Stimulated activated CD8-positive, alpha-beta memory T cell treated with anti-CD3 and anti-CD28 coated beads, Interleukin-15, amount 100 ng/mL, for 1 hour (primary cell): ENCODE results near the gene PAIP2.
"Not testable (repeated sequence)": the region's sequence is repeated elsewhere in the genome, so short reads cannot be mapped to it uniquely, and the experiment has no call there.

Experiments used
- DNase-seq: peaks from one replicate; pipeline ENCODE4 v3.0.0-alpha.2; 2020; ENCODE audit warnings: low read depth

Gene PAIP2

GRCh38 chr5:139341689-139342422, at the start of gene PAIP2:
PAIP2 (plus strand) TSS chr5:139341854; CDS start chr5:139363785, 21,931 bp downstream.
- peak; percentile 93 for DNase-seq

DNA sequence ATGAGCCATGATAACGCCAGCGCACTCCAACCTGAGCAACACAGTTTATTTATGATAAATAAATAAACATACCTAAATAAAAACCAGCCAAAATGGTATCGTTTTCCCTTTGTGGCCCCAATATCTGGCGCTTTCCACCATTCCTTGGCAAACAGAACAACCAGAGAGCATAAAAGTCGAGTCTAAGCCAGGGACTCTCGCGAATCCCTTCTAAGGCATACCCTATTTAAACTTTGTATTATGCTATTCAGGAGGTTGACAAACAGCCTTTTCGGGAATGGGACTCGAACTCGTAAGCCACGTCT, 48.5 kb upstream of the PAIP2 start:
- DNase-seq, result no peak

DNA sequence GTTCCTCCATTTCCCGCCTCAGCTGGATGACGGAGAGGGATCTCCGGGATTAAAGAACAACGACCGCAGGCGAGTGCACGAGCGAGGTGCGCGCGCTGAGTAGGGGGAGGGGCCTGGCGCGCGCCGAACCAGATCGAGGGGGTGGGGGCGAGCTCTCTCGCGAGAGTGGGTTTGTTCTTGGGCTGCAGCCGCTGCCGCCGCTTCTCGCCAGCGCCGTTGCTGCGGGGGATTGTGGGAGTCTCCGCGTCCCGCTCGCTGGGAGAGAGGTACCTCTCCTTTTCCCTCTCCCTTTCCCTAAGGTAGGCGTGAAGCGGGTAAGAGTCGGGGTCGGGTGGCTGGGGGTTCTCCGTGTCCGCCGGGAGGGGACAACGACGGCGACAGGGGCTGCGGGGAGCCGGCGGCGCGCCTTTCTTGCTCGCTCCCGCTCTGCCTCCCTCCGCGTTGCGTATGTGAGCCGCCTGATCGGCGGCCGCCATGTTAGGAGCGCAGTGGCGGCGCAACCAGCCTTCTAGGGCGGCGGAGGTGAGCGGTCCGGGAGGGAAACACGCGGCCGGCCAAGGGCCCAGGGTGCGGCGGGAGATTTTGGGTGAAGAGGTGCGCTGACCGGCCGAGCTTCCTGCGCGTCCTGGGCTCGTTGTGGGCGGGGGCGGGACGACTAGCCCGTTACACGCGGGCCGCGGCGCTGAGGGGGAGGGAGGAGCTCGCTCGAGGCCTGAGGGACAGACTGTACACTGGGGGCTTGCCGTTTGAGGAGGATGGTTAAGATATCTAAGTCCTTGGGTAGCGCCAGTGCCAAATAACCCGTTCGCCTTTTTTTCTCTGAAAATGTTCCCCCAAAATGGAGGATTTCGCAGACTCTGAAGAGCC, 47.9 kb upstream of the PAIP2 start, which contains the start of gene MATR3:
MATR3 (plus strand) TSS at position 234 of the 867 bp plus-strand sequence. CDS start 13,676 bp downstream, outside the sequence.
- DNase-seq, result peak; percentile 88

DNA sequence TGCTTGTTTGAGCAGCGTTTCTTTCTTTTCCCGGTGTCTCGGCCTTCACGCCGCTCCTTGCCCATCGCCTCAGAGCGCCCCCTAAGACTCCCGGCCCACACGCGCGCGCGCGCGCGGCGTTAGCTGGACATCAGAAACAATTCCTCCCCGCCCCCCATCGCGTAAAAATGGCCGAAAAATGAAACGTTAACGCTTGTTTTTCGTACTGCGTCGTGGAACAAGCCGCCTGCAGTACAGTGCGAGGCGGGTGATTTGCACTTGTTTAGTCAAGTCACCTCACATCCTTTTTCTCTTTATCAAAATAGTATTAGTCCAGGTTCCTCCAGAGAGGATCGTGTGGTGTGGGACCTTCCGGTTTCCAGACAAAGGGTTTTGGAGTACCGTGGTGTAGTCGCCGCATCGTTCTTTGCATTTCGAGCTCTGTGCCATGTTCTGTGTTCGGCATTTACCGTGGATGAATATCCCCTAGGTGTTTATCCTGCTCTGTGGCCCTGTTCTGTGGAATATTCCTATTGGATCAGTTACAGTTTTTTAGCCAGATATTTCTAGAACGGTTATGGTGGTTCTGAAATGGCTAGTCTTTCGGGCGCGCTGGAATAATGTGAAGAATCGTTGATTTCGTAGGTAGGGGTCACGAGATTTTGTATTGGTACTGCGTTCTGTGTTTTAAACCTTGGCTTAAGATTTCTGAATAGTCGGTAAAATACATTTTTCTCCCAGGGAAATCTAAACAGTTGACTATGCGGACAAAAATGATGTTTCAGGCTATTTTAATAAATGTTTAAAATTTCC, 47.1 kb upstream of the PAIP2 start:
- DNase-seq, result peak; percentile 35

DNA sequence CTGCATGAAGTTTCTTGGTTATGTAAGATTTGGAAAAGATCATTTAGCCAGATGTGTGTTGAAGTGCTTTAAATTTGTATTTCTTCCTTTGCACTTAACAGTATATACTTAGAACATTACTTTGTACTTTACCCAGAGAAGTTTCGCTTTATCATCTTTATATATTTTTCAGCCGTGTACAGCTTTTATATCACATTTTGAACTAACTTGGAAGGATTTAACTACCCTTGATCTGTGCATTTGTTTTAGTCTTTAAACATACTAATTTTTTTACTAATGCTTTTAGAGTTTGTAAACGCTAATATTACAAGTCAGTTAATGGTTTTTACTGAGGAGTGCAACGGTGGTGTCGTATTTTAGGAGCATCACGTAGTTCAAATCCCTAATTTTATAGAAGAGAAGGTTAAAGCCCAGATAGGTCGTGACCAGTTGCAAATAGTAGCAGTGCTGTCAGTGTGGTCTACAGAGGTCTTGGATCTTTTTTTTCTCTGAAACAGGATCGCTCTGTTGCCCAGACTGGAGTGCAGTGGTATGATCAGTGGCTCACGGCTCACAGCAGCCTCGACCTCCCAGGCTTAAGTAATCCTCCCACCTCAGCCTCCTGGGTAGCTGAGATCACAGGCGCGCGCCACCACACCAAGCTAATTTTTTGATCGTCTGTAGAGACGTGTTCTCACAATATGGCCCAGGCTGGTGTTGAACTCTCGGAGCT, 46.2 kb upstream of the PAIP2 start:
- no peak for DNase-seq

GRCh38 chr5:139296198-139296597, 45.5 kb upstream of the PAIP2 start:
- DNase-seq, result no peak

DNA sequence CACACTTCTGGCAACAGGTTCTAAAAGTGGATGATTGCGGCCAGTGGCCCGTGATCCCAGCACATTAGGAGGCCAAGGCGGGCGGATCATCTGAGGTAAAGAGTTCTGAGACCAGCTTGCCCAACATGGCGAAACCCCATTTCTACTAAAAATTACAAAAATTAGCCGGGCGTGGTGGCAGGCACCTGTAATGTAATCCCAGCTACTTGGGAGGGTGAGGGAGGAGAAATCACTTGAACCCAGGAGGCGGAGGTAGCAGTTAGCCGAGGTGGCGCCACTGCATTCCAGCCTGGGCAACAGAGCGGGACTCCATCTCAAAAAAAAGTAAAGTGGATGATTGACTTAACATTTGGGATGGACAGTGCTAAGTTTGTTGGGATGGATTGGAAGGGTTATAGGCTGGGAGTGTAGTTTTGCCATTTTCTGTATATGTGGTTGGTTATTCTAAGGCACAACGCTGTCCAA, 44.8 kb upstream of the PAIP2 start:
- DNase-seq, result no peak

GRCh38 chr5:139297439-139298133, 44.1 kb upstream of the PAIP2 start:
- DNase-seq, result no peak

- DNase-seq, result no peak
These were observed 43.4 kb upstream of the PAIP2 start for GRCh38 chr5:139298242-139298641.

- no peak for DNase-seq
These were observed 42.2 kb upstream of the PAIP2 start for GRCh38 chr5:139299486-139299885.

DNA sequence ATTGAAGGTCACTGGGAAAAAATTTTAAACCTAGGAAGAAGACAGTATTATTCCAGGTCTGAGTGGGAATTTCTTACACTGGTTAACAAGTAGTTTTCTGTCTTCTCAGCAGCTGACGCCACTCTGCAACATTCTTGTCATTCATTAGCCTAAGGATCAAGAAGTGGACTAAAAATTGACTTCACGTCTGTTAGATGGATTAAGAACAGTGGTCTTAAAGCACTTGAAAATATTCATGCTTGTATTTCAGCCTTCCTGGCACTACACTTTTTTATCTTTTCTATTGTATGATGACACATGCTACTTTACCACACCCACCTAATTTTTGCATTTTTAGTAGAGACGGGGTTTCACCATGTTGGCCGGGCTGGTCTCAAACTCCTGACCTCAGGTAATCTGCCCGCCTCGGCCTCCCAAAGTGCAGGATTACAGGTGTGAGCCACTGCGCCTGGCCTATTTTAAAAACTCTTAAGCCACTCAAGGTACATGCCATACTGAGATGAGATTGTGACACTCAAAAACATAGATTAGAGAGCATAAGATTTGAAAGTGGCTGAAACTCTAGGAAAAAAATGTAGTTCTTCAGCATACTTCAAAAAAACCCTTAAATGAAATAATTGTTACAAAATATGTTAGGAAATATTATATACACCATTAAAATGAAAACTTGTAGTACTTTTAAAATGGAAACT, 39.7 kb upstream of the PAIP2 start:
- no peak for DNase-seq

- no peak for DNase-seq
These were observed 37.0 kb upstream of the PAIP2 start for GRCh38 chr5:139304391-139305324.

DNA sequence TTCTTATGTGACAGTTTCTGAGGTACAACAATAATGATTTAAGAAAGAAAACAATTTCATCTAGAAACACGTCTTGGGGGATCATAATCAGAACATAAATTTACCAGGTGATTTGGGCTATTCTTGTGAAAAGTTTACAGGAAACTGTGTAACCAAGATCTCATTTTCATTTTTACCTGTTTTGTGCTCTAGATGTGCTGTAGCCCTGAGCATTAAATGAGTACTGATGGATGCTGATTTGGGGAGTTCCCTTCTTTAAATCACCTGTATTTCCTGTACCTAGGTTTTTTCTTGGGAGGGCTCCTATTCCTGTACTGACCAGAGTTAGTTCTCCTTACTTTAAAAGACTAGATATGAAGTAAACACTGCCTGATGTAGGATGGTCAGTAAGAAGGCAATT, 35.5 kb upstream of the PAIP2 start:
- DNase-seq, result no peak

DNA sequence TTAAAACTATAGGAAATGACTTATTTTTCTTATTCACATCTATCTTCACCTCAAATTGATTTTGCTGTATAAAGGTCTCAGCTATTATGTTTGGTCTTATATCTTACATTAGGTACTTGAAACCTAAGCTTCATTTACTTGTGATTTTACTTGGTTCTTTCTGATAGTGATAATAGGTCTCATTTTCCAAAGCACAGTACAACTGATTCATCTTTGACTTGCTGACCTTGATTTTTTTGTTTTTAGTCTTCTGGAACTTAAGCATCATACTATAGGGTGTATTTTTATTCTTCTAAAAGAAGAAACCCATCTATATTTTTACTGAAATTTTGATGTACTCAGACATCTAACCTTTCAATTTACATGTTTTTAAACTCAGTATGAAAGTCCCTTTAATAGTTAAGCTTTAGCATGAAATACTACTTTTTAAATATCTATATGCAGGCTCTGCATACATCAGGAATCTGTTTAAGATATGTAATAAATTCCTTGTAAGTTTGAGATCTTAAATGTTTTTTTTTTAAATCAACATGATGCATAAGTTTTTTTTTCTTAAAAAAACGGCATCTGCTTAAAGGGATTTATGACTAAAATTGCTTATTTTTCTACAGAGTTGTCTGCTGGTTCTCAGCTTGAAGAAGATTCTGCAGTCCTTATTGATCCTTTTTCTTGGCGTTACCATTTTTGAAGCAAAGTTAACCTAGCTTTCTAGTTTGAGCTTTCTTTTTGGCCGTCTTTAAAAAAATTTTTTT, 34.9 kb upstream of the PAIP2 start:
- DNase-seq, result no peak

GRCh38 chr5:139308797-139309196, 32.9 kb upstream of the PAIP2 start:
- DNase-seq, result no peak

- not testable (repeated sequence) for DNase-seq
These were observed 30.9 kb upstream of the PAIP2 start for GRCh38 chr5:139310715-139311186.

DNA sequence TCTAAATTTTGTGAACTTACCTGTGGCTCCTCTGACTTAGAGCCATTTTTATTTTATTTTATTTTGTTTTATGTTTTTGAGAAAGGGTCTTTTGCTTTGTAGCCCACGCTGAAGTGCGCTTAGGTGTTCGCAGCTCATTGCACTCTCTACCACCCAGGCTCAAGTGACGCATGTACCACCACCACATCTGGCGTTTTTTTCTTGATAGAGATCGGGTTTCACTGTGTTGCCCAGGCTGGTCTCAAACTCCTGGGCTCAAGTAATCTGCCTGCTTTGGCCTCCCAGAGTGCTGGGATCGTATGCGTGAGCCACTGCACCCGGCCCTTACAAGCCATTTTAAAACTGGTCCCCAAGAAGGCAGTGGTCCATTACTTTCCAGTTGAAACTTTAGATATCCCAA, 29.6 kb upstream of the PAIP2 start:
- no peak for DNase-seq

GRCh38 chr5:139314276-139314675, 27.4 kb upstream of the PAIP2 start:
- no peak for DNase-seq
